Mucosa of stomach (tissue), 1 donor: ENCODE data around the gene TMEM131L.
"Not testable (repeated sequence)": the region's sequence is repeated elsewhere in the genome, so short reads cannot be mapped to it uniquely, and the experiment has no call there.

Experiments
- H3K27me3 ChIP-seq: one replicate; pipeline ENCODE4 v1.7.0; 2013; ENCODE audit warnings: mild to moderate bottlenecking, low read length; ENCODE audit not compliant: control insufficient read depth, insufficient read depth
- H3K36me3 ChIP-seq: one replicate; pipeline ENCODE4 v1.7.0; 2013; ENCODE audit warnings: low read length; ENCODE audit not compliant: control insufficient read depth, insufficient read depth
- H3K4me1 ChIP-seq: one replicate; pipeline ENCODE4 v1.7.0; 2013; ENCODE audit warnings: mild to moderate bottlenecking, low read length; ENCODE audit not compliant: control insufficient read depth, insufficient read depth
- H3K4me3 ChIP-seq: one replicate; pipeline ENCODE4 v1.7.0; 2013; ENCODE audit warnings: low read length
- H3K9ac ChIP-seq: one replicate; pipeline ENCODE4 v1.7.0; 2013; ENCODE audit warnings: mild to moderate bottlenecking, low read length, moderate library complexity
- H3K9me3 ChIP-seq: one replicate; pipeline ENCODE4 v1.7.0; 2013; ENCODE audit warnings: mild to moderate bottlenecking, low read length, moderate library complexity; ENCODE audit not compliant: control insufficient read depth
- donor health status: Pancreatic carcinoma.

Gene TMEM131L

GRCh38 chr4:153502584-153502983 is 36.4 kb downstream of the TMEM131L start:
- H3K27me3 ChIP-seq, result no peaks in the 10 kb centered on the region
- H3K4me1 ChIP-seq, result no peaks in the 10 kb centered on the region
- no peaks in the 10 kb centered on the region for H3K9me3 ChIP-seq
- H3K4me3 ChIP-seq, result no peak overlapping the region
- no peaks in the 10 kb centered on the region for H3K36me3 ChIP-seq
- no peak overlapping the region for H3K9ac ChIP-seq

GRCh38 chr4:153506341-153507309 is 40.5 kb downstream of the TMEM131L start:
- no peak overlapping the region for H3K9ac ChIP-seq
- no peaks in the 10 kb centered on the region for H3K9me3 ChIP-seq
- H3K4me3 ChIP-seq, result no peak overlapping the region
- H3K27me3 ChIP-seq, result no peaks in the 10 kb centered on the region
- no peaks in the 10 kb centered on the region for H3K4me1 ChIP-seq
- no peaks in the 10 kb centered on the region for H3K36me3 ChIP-seq

GRCh38 chr4:153507310-153508073 is 41.3 kb downstream of the TMEM131L start:
- Histone ChIP-seq H3K9ac (no peak overlapping the region), H3K9me3 (no peaks in the 10 kb centered on the region), H3K27me3 (no peaks in the 10 kb centered on the region), H3K4me3 (no peak overlapping the region), H3K4me1 (no peaks in the 10 kb centered on the region), H3K36me3 (no peaks in the 10 kb centered on the region)

GRCh38 chr4:153509212-153509611 is 43.1 kb downstream of the TMEM131L start:
- not testable (repeated sequence) for H3K4me3 ChIP-seq, H3K36me3 ChIP-seq, H3K9me3 ChIP-seq, H3K9ac ChIP-seq, H3K27me3 ChIP-seq, H3K4me1 ChIP-seq

- Histone ChIP-seq H3K36me3 (no peaks in the 10 kb centered on the region), H3K9me3 (no peaks in the 10 kb centered on the region), H3K4me1 (no peaks in the 10 kb centered on the region), H3K4me3 (no peak overlapping the region), H3K9ac (no peak overlapping the region), H3K27me3 (no peaks in the 10 kb centered on the region)
Observed at GRCh38 chr4:153509724-153510123, 43.6 kb downstream of the TMEM131L start.

GRCh38 chr4:153510252-153511001 is 44.3 kb downstream of the TMEM131L start:
- Histone ChIP-seq H3K4me1 (no peaks in the 10 kb centered on the region), H3K27me3 (no peaks in the 10 kb centered on the region), H3K4me3 (no peak overlapping the region)

GRCh38 chr4:153511104-153511503 is 44.9 kb downstream of the TMEM131L start:
- Histone ChIP-seq H3K27me3 (no peaks in the 10 kb centered on the region), H3K9me3 (no peaks in the 10 kb centered on the region), H3K4me1 (no peaks in the 10 kb centered on the region), H3K4me3 (no peak overlapping the region), H3K9ac (no peak overlapping the region), H3K36me3 (no peaks in the 10 kb centered on the region)

More at GRCh38 chr4:153510252-153511001, 44.3 kb downstream of the TMEM131L start:
- H3K9ac ChIP-seq, result no peak overlapping the region
- H3K36me3 ChIP-seq, result no peaks in the 10 kb centered on the region
- H3K9me3 ChIP-seq, result no peaks in the 10 kb centered on the region

- no peaks in the 10 kb centered on the region for H3K9me3 ChIP-seq
- H3K4me3 ChIP-seq, result no peak overlapping the region
- no peaks in the 10 kb centered on the region for H3K4me1 ChIP-seq
- no peaks in the 10 kb centered on the region for H3K36me3 ChIP-seq
- no peak overlapping the region for H3K9ac ChIP-seq
- no peaks in the 10 kb centered on the region for H3K27me3 ChIP-seq
Observed at GRCh38 chr4:153512162-153512852, 46.1 kb downstream of the TMEM131L start.

GRCh38 chr4:153512952-153513500 is 46.9 kb downstream of the TMEM131L start:
- no peaks in the 10 kb centered on the region for H3K9me3 ChIP-seq
- no peaks in the 10 kb centered on the region for H3K27me3 ChIP-seq
- no peak overlapping the region for H3K4me3 ChIP-seq
- H3K36me3 ChIP-seq, result no peaks in the 10 kb centered on the region
- H3K4me1 ChIP-seq, result peaks cover 4% of the 10 kb centered on the region
- H3K9ac ChIP-seq, result no peak overlapping the region

GRCh38 chr4:153513596-153513995 is 47.4 kb downstream of the TMEM131L start:
- Histone ChIP-seq H3K27me3 (no peaks in the 10 kb centered on the region), H3K4me3 (no peak overlapping the region), H3K9me3 (no peaks in the 10 kb centered on the region), H3K36me3 (no peaks in the 10 kb centered on the region), H3K9ac (no peak overlapping the region), H3K4me1 (peaks cover 7% of the 10 kb centered on the region)

- Histone ChIP-seq H3K9me3 (no peaks in the 10 kb centered on the region), H3K36me3 (no peaks in the 10 kb centered on the region), H3K9ac (no peak overlapping the region), H3K4me3 (no peak overlapping the region), H3K27me3 (no peaks in the 10 kb centered on the region), H3K4me1 (peaks cover 12% of the 10 kb centered on the region)
Observed at GRCh38 chr4:153514001-153514526, 47.9 kb downstream of the TMEM131L start.
